IPS-15b (cell line): ENCODE results near the gene MYH9.

Source experiments
- H3K27me3 ChIP-seq: one replicate; pipeline ENCODE4 v1.6.1; 2013; ENCODE audit warnings: low read length; ENCODE audit not compliant: control insufficient read depth, insufficient read depth
- H3K36me3 ChIP-seq: one replicate; pipeline ENCODE4 v1.6.1; 2013; ENCODE audit warnings: low read length; ENCODE audit not compliant: control insufficient read depth, insufficient read depth
- H3K4me1 ChIP-seq: one replicate; pipeline ENCODE4 v1.6.1; 2013; ENCODE audit warnings: mild to moderate bottlenecking, low read length; ENCODE audit not compliant: control insufficient read depth, insufficient read depth
- H3K4me3 ChIP-seq: one replicate; pipeline ENCODE4 v1.5.1; 2013; ENCODE audit warnings: low read depth, low read length
- H3K9ac ChIP-seq: one replicate; pipeline ENCODE4 v1.6.1; 2013; ENCODE audit warnings: low read depth, mild to moderate bottlenecking, low read length
- H3K9me3 ChIP-seq: one replicate; pipeline ENCODE4 v1.6.1; 2013; ENCODE audit warnings: mild to moderate bottlenecking, low read length; ENCODE audit not compliant: control insufficient read depth, insufficient read depth

The MYH9 gene

DNA sequence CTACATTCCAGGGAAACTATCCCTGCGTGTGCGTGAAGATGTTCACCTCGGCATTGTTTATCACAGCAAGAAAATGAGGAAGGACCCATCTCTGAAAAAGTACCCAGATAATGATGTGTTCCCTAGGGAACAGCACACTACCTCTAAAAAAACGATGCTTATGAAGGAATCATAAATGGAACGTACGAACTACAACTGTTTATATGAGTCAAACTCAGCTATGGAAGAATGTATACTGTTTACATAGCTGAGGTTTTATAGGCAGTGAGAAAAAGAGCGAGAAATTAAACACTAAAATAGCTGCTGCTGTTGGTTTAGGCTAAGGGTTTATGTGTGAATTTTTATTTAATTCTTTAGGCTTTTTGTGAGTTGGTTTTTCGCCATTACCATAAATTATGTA, 85.9 kb downstream of the MYH9 start:
- Histone ChIP-seq H3K4me3 (no peak overlapping the region), H3K36me3 (peaks cover 90% of the 10 kb centered on the region), H3K9me3 (no peaks in the 10 kb centered on the region), H3K27me3 (no peaks in the 10 kb centered on the region), H3K9ac (no peak overlapping the region), H3K4me1 (no peaks in the 10 kb centered on the region)

DNA sequence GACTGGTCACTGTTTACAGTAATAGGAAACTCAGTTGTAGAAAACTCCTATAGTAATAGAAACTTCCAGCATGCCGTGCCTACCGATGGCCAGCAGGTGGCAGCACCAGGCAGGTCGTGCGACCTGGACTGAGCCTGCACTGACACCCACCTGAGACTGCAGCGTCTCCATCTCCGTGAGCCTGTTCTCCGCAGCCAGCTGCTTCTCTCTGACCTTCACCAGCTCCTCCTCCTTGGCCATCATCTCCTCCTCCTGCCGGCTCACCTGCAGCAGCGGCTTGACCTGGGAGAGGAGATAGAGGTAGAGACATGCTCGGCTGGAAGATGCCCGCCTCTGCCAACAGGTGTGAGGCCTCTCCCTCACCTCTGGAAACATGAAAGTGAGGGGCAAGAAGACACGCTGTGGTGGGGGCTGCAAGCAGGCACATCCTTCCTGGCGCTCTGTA, 86.4 kb downstream of the MYH9 start:
- H3K4me1 ChIP-seq = no peaks in the 10 kb centered on the region
- H3K27me3 ChIP-seq = no peaks in the 10 kb centered on the region
- H3K9ac ChIP-seq = no peak overlapping the region
- peaks cover 91% of the 10 kb centered on the region for H3K36me3 ChIP-seq
- no peak overlapping the region for H3K4me3 ChIP-seq
- no peaks in the 10 kb centered on the region for H3K9me3 ChIP-seq

DNA sequence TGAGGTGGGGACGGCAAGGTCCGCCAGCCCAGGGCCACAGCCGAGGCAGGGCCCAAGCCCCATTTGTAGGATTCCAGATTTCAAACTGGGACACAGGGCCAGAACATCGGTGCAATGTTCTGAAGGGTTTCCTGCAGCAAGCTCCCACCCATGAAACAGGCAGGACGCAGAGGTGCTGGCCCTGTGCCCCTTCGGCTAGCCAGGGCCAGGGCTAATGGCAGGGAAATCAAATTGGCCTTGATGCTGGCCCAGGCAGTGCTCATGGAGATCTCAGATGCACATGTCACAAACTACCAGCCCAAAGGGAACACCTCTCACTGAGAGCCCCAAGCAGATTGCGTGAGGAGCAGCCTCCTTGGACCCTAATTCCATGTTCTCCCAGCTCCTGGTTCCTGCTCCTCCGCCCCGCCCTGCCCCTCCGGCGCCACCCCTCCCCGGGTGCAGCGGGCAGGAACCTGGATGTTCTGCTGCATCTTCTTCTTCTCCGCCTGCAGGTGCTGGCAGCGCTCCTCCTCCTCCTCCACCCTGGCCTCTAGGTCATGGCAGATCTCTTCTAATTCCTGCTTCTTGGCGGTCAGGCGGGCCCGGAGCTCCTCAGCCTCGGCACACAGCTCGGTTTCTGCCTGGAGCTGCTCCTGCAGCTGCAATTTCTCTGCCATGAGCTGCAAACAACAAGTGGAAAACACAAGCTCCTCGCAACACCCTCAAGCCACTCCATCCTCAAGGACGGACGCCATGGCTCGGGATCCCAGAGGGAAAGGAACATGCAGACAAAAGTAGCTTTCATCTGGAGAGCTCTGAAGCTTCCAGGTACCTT, 87.2 kb downstream of the MYH9 start:
- no peaks in the 10 kb centered on the region for H3K9me3 ChIP-seq
- no peak overlapping the region for H3K9ac ChIP-seq
- no peaks in the 10 kb centered on the region for H3K4me1 ChIP-seq
- peaks cover 87% of the 10 kb centered on the region for H3K36me3 ChIP-seq
- no peak overlapping the region for H3K4me3 ChIP-seq
- H3K27me3 ChIP-seq = no peaks in the 10 kb centered on the region

DNA sequence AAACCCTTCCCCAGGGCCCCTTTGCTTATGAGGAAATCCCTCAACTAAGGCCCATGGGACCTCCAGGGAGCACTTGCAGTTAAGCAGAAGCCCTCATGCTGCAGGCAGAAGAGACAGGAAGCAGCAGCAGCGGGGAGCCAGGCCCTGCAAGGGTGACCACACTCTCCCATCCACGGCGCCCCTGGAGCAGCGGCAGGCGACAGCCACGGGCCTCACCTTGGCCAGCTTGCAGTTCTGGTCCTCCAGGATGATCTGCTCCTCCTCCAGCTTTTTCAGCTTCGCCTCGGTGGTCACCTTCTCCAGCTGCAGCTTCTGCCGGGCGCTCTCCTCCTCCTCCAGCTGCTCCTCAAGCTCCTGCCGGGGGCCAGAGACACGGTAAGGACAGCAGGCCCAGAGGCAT, 87.9 kb downstream of the MYH9 start:
- Histone ChIP-seq H3K4me3 (no peak overlapping the region), H3K4me1 (no peaks in the 10 kb centered on the region), H3K36me3 (peaks cover 88% of the 10 kb centered on the region), H3K9me3 (no peaks in the 10 kb centered on the region), H3K9ac (no peak overlapping the region), H3K27me3 (no peaks in the 10 kb centered on the region)

DNA sequence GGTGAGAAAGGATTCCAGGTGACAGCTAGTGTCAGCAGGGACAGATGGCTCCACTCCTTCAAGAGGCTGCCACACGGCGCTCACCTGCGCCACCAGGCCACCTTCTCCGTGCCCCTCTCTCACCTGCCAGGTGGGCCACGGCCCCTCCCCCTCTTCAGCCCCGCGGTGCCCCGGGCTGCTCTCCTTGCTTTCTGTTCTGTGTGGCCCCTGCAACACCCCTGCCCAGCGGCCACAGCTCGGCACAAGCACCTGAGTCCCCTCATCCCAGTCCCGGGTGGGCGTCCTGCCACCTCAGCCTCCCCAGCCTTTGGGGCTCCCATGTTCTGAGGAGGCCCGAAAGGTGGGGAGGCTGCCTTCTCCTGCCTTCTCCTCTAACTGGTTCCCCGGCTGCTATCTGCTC, 88.5 kb downstream of the MYH9 start:
- Histone ChIP-seq H3K9me3 (no peaks in the 10 kb centered on the region), H3K9ac (no peak overlapping the region), H3K27me3 (no peaks in the 10 kb centered on the region), H3K4me3 (no peak overlapping the region), H3K4me1 (no peaks in the 10 kb centered on the region), H3K36me3 (peaks cover 88% of the 10 kb centered on the region)

DNA sequence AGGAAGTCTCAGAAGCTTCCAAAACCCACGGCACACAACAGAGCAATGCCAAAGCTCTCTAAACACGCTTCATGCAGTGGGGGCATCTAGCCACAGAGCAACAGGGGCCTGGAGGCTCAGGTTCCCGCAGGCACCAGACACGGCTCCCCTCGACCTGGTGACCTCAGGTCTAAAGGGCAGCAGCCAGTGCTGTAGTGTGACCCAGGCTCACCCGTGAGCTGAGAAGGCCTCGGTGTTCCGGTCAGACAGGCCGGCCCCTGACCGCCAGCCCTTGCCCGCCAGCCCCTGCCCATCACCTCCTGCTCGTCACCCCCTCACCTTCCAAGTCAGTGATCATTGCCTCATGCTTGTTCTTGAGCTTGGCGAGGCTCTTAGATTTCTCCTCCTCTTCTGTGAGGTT, 89.2 kb downstream of the MYH9 start:
- H3K36me3 ChIP-seq = peaks cover 88% of the 10 kb centered on the region
- no peaks in the 10 kb centered on the region for H3K9me3 ChIP-seq
- no peaks in the 10 kb centered on the region for H3K4me1 ChIP-seq
- H3K9ac ChIP-seq = no peak overlapping the region
- H3K4me3 ChIP-seq = no peak overlapping the region
- H3K27me3 ChIP-seq = no peaks in the 10 kb centered on the region

DNA sequence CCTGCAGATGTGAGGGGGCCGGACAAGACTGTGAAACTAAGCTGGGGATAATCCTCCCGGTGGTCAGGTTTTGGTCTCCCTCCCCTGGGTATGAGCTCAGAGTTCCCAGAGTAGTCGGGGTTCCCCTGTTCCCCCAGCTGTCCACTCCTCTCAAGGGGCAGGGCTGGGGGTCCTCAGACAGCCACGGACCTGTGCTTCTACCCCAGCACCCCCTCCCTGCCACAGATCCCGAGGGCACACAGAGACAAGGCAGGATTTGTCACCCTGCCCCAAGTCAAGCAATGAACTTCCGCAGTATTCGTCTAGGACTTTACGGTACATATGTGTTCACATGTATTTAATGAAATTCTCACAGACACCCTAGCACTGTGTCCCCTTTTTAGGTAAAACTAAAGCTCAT, 89.6 kb downstream of the MYH9 start:
- no peaks in the 10 kb centered on the region for H3K27me3 ChIP-seq
- H3K4me1 ChIP-seq = no peaks in the 10 kb centered on the region
- no peak overlapping the region for H3K9ac ChIP-seq
- peaks cover 90% of the 10 kb centered on the region for H3K36me3 ChIP-seq
- no peak overlapping the region for H3K4me3 ChIP-seq
- no peaks in the 10 kb centered on the region for H3K9me3 ChIP-seq

DNA sequence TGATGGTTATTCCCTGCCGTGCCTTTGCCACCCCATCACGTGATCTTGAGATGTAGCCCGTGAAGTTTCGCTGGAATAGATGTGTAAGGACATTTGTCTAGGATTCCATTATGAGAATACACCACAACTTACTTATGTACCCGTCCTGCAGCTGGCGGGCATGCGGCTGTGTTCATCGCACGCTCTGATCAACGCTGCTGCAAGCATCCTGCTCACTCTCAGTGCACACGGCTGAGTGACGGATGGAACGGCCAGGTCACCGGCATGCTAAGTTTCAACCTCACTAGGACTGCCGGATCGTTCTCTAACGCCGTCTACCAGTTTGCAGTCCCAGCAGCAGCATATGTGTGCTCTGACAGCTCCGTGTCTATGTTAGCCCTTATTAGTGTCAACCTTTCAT, 90.2 kb downstream of the MYH9 start:
- Histone ChIP-seq H3K9me3 (no peaks in the 10 kb centered on the region), H3K9ac (no peak overlapping the region), H3K4me3 (no peak overlapping the region), H3K36me3 (peaks cover 90% of the 10 kb centered on the region), H3K4me1 (no peaks in the 10 kb centered on the region), H3K27me3 (no peaks in the 10 kb centered on the region)

DNA sequence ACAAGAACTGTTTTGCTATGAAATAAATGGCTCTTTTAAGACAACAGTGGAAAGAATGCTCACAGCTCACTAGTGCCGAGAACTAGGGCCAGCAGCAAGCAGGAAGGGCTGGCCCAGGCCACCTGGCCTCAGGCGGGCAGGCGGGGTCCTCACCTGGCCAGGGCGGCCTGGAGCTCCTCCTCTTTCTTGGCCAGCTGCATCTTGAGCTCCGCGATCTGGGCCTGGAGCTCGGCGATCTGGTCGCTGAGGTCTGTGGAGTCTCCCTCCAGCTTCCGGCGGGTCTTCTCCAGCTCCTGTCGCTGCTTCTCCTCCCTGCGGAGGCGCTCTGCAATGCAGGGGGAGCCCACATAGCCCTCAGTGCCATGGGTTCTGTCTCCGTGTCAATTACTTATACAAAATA, 91.1 kb downstream of the MYH9 start:
- no peak overlapping the region for H3K4me3 ChIP-seq
- H3K9me3 ChIP-seq = no peaks in the 10 kb centered on the region

DNA sequence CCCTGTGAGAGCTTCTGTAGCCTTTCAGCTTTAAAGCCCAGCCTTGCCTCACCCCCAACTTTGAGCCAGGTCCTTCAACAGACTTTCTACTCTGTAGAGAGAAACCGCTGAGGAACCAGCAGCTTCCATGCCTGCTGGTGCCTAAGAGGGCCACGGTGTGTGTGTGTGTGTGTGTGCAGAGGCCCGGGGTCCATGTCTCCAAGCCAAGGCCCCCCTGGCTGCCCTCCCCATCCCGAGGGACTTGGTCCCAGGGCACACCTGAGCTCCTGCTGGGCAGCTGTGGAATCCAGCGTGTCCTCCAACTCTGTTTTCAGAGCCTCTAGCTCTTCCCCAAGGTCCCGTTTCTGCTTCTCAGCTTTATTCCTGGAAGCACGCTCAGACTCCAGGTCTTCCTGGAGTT, 92.5 kb downstream of the MYH9 start:
- Histone ChIP-seq H3K9me3 (no peaks in the 10 kb centered on the region), H3K36me3 (peaks cover 82% of the 10 kb centered on the region), H3K4me3 (no peak overlapping the region), H3K4me1 (no peaks in the 10 kb centered on the region), H3K9ac (no peak overlapping the region), H3K27me3 (no peaks in the 10 kb centered on the region)

More for the DNA sequence above, 91.1 kb downstream of the MYH9 start:
- H3K36me3 ChIP-seq = peaks cover 95% of the 10 kb centered on the region
- H3K4me1 ChIP-seq = no peaks in the 10 kb centered on the region
- no peaks in the 10 kb centered on the region for H3K27me3 ChIP-seq
- H3K9ac ChIP-seq = no peak overlapping the region

DNA sequence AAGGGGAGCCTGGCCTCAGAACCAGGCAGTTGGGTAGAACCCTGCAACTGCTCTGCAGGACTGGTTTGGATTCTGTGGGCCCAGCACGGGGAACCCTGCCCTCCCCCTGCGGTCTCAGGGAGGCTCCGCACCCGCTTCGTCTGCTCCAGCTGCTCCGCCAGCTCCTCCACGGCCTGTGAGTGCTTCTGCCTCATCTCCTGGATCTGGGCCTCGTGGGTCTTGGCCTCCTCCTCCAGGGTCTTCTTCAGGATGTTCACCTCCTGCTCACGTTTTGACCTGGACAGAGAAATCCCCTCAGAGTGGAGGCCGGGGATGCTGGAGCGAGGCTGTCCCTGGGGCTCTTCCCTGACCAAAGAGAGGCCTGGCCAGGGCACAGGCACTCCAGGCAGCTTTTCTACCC, 93.0 kb downstream of the MYH9 start:
- Histone ChIP-seq H3K4me3 (no peak overlapping the region), H3K9ac (no peak overlapping the region), H3K27me3 (no peaks in the 10 kb centered on the region), H3K4me1 (no peaks in the 10 kb centered on the region), H3K9me3 (no peaks in the 10 kb centered on the region), H3K36me3 (peaks cover 79% of the 10 kb centered on the region)

DNA sequence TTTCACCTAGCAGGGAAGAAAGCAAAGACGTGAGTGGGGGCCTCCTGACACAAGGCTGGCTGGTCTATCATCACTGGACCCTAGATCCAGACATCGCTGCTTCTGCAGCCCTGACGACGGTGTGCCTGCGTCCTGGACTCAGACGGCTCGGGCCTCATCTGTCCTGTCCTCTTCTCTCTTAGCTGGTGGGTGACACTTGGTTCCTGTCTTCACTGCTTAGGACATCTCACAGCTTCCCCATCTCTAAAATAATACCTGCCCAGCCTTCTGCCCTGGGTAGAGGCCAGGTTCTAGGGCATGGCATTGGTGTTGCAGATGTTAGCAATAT, 93.5 kb downstream of the MYH9 start:
- no peaks in the 10 kb centered on the region for H3K9me3 ChIP-seq
- H3K9ac ChIP-seq = no peak overlapping the region
- no peaks in the 10 kb centered on the region for H3K27me3 ChIP-seq
- no peak overlapping the region for H3K4me3 ChIP-seq
- peaks cover 79% of the 10 kb centered on the region for H3K36me3 ChIP-seq
- no peaks in the 10 kb centered on the region for H3K4me1 ChIP-seq
